ENCODE data around the gene SHISA4.

GRCh38 chr1:201939148-201939547 lies 50.5 kb downstream of the SHISA4 start:
- no peak for TF ChIP-seq POLR2AphosphoS5 (IDR thresholded peaks at IDR 0.05; ENCODE audit: insufficient read depth, low read depth, low read length)
- no peak for TF ChIP-seq CTCF (IDR thresholded peaks at IDR 0.05; ENCODE audit: extremely low read depth in 1 of 2, insufficient read depth in 1 of 2, low read depth in 1 of 2, low read length in 2 of 2)
